Fibroblast of the aortic adventitia (primary cell): ENCODE data around the gene HDAC8. TPM values are rescaled to one million over a fixed set of nuclear protein-coding genes. Genes with fewer than 3 reads are reported as not detected.

Experiments used
- DNase-seq: peaks from one replicate; pipeline ENCODE4 v3.0.0-alpha.2; 2010; ENCODE audit warnings: low read depth
- H3K4me3 ChIP-seq: 2 replicates; pipeline ENCODE4 v1.5.1; 2011; ENCODE audit warnings: low read depth, mild to moderate bottlenecking, control low read depth, low read length, moderate library complexity
- total RNA-seq: library from RNA; depleted of rRNA; stranded (reverse); fragments of >200 nt; gene quantifications from 2 replicates; pipeline ENCODE4 v1.2.3, GENCODE V29; 2012; ENCODE audit warnings: low replicate concordance
- TF ChIP-seq, protein P1 (sequence below): IDR thresholded peaks from 2 replicates; pipeline ENCODE4 v1.5.1; 2011; ENCODE audit warnings: mild to moderate bottlenecking, low read length, control low read depth, inconsistent platforms; ENCODE audit not compliant: insufficient read depth

The HDAC8 gene
- total RNA-seq, 1 donor: 18.9 TPM

DNA sequence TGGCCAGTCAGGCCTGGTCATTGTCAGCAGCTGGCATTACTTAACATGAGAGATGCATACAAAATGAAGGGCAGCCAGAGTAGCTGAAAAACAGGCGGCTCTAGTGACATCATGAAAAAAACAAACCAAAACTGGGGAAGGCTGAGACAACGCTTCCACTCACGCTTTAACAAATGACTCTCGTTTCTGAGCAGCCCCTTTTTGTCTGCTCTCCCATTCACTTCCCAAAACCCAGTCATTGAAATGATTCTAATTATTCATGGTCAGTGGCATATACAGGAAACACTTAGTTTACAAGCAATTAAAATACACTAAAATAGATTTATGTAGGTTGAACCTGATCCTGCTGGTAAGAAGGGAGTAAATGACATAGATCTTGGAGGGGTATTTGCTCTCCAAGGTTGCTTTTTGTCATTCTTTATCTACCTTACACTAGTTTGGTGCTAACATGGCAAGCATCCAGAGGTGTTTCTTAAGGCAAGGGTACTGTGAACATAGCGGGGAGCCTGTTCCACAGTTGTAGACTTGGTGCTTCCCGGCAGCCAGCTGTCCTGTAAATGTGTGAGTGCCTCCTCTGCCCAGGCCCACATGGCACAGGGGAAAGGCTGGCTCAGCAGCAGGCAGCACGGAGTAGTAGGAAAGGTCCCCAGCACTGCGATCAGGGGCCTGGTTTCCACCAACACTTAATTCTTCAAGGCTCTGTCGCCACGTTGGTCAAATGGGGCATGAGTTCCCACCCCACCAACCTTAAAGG is 205.8 kb downstream of the HDAC8 start:
- TF ChIP-seq, protein P1, sequence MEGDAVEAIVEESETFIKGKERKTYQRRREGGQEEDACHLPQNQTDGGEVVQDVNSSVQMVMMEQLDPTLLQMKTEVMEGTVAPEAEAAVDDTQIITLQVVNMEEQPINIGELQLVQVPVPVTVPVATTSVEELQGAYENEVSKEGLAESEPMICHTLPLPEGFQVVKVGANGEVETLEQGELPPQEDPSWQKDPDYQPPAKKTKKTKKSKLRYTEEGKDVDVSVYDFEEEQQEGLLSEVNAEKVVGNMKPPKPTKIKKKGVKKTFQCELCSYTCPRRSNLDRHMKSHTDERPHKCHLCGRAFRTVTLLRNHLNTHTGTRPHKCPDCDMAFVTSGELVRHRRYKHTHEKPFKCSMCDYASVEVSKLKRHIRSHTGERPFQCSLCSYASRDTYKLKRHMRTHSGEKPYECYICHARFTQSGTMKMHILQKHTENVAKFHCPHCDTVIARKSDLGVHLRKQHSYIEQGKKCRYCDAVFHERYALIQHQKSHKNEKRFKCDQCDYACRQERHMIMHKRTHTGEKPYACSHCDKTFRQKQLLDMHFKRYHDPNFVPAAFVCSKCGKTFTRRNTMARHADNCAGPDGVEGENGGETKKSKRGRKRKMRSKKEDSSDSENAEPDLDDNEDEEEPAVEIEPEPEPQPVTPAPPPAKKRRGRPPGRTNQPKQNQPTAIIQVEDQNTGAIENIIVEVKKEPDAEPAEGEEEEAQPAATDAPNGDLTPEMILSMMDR: no peak
- no peak overlapping the region for H3K4me3 ChIP-seq
- no peak for DNase-seq

DNA sequence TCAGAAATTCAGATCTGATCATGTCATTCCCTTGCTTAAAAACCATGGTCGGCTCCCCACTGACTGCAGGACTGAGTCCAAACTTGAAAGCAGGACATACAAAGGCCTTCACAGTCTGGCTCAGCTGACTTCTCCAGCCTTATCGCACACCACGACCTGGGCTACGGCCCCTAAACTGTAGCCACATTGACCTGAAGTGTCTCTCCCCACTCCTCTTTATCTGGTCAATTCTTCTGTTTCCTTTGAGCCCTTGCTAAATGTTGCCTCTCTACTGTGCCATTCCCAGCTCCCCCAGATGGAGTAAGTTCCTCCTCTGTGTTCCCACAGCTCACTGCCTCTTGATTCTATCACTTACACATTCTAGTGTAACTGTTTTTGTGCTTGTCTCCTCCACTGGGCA is 206.5 kb downstream of the HDAC8 start:
- DNase-seq: no peak
- TF ChIP-seq, protein P1: no peak
- H3K4me3 ChIP-seq: no peak overlapping the region

DNA sequence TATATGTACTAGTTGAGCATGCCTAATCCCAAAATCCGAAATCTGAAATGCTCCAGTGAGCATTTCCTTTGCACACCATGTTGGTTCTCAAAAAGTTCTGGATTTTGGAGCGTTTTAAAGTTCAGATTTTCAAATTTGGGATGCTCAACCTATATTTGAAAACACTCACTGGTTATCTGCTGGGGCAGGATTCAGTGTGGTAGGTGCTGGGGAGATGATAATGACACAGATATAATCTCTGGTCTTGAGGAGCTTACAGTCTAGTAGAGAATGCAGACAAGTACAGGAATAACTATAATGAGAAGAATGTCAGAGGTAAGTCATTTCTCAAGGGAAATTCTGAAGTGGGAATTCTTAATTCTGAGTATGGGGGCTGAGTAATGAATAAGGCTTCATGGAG is 207.5 kb downstream of the HDAC8 start:
- DNase-seq: no peak
- TF ChIP-seq, protein P1: no peak
- no peak overlapping the region for H3K4me3 ChIP-seq

DNA sequence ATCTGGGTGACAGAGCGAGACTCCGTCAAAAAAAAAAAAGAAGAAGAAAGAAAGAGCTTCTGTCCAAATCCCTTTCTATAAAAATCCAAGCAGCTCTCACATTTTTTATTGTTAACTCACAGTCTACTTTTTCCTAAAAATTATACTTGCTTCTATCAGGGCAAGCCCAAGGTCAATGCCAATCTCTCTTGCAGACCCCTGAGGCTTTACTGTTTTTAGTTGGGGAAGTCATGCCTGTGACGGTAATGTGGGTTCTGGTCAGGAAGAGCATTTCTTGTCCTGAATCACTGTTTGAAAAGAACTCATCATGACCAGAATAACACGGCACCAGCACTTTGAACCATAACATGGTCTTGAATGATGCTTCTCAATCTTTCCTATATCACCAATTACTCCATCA is 212.3 kb downstream of the HDAC8 start:
- TF ChIP-seq, protein P1: no peak
- DNase-seq: no peak
- no peak overlapping the region for H3K4me3 ChIP-seq

DNA sequence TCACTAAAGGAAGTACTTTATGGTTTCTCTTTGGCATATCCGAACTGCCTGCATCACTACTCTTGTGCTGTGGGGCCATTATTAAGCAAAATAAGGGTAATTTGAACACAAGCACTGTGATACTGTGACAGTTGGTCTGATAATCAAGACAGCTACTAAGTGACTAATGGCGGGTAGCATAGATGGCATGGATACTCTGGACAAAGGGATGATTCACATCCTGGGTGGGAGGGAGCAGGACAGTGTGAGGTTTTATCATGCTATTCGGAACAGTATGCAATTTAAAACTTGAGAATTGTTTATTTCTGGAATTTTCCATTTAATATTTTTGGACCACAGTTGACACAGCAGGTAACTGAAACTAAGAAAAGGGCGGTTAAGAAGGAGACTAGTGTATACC is 214.3 kb downstream of the HDAC8 start:
- no peak for DNase-seq
- TF ChIP-seq, protein P1: no peak
- H3K4me3 ChIP-seq: no peak overlapping the region

DNA sequence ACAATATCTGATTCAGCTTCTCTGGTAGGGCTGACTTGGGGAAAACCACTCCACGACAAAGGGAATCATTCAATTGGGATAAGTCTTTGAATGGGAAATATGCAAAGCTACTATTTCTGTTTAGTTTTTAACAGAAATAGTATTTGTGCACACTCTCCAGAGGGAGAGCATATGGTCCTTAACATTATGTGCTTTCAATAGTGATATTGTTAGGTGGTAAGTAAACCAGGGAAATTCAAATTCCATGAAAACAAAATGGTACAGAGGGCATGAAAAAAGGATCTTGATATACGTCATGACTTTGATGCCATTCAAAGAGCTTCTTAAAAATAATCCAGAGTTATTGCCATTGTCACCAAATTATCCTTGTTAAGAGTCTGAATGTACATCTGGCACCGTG is 219.9 kb downstream of the HDAC8 start:
- TF ChIP-seq, protein P1: no peak
- H3K4me3 ChIP-seq: no peak overlapping the region
- DNase-seq: no peak
